Sciatic nerve (tissue), 2 donors: ENCODE results near the gene ELAC2. TPM values are rescaled to one million over a fixed set of nuclear protein-coding genes. Genes with fewer than 3 reads are reported as not detected.

Source experiments
- ATAC-seq: fragments of 200-7000 bp; cut with Tn5 transposase; one replicate; pipeline ENCODE4 v1.9.1; 2020; ENCODE audit warnings: mild to moderate bottlenecking, moderate library complexity
- DNase-seq: peaks from one replicate; pipeline ENCODE4 v3.0.0-alpha.2; 2020; ENCODE audit warnings: low spot score
- intact Hi-C: fragments of 100-400 bp; cut with DNase I; formaldehyde crosslinking; loops from one replicate; pipeline ENCODE4 v1.14.2; 2022
- total RNA-seq: library from RNA; stranded (reverse); fragmentation: NEBNext Ultra II Directional; extraction: Animal tissue kit (Norgen Biotek cat#: 25700); gene quantifications from one replicate; pipeline ENCODE4 v1.2.1, GENCODE V29; 2021
- donor health status: DM: no; HTN: no; CAD: no.
- donor health status: DM: no; HTN: no; CAD: no.

The ELAC2 gene
- total RNA-seq, 1 donor from 2014 or later: 51.4 TPM

- no peak for DNase-seq
- intact Hi-C loops: no loop called here
- ATAC-seq: no peak
These were observed 49.9 kb downstream of the ELAC2 start for GRCh38 chr17:12967962-12968361.

GRCh38 chr17:12966413-12966812, 51.4 kb downstream of the ELAC2 start:
- DNase-seq: no peak
- no peak for ATAC-seq
- intact Hi-C loops: no loop called here

- ATAC-seq (no peak), DNase-seq (no peak)
- intact Hi-C loops: no loop called here
These were observed 51.8 kb downstream of the ELAC2 start for GRCh38 chr17:12965988-12966387.

GRCh38 chr17:12964840-12965239, 53.0 kb downstream of the ELAC2 start:
- ATAC-seq: no peak
- no peak for DNase-seq
- intact Hi-C loops: no loop called here

- no peak for ATAC-seq
- intact Hi-C loops: no loop called here
- DNase-seq: no peak
These were observed 53.7 kb downstream of the ELAC2 start for GRCh38 chr17:12964162-12964561.

GRCh38 chr17:12963505-12963904, 54.3 kb downstream of the ELAC2 start:
- intact Hi-C loops: no loop called here
- no peak for DNase-seq
- no peak for ATAC-seq

- ATAC-seq (no peak), DNase-seq (no peak)
- intact Hi-C loops: no loop called here
These were observed 56.2 kb downstream of the ELAC2 start for GRCh38 chr17:12961655-12962054.

GRCh38 chr17:12959441-12959840, 58.4 kb downstream of the ELAC2 start:
- intact Hi-C loops: no loop called here
- ATAC-seq (no peak), DNase-seq (no peak)

- intact Hi-C loops: no loop called here
- DNase-seq (no peak), ATAC-seq (no peak)
These were observed 59.0 kb downstream of the ELAC2 start for GRCh38 chr17:12958786-12959185.

- no peak for ATAC-seq
- intact Hi-C loops: no loop called here
- no peak for DNase-seq
These were observed 62.3 kb downstream of the ELAC2 start for GRCh38 chr17:12955521-12955920.

GRCh38 chr17:12953156-12953555, 64.7 kb downstream of the ELAC2 start:
- intact Hi-C loops: no loop called here
- ATAC-seq (no peak), DNase-seq (no peak)

- intact Hi-C loops: no loop called here
- ATAC-seq (no peak), DNase-seq (no peak)
These were observed 65.8 kb downstream of the ELAC2 start for GRCh38 chr17:12952012-12952411.

GRCh38 chr17:12947047-12947446, 70.8 kb downstream of the ELAC2 start:
- intact Hi-C loops: no loop called here
- ATAC-seq (no peak), DNase-seq (no peak)

Other genes with a start within 250 kb of the ELAC2 start
- 6.4 TPM for gene ARHGAP44, start 228.5 kb downstream of the ELAC2 start, total RNA-seq